Activated T-helper 17 cell treated with anti-CD3 and anti-CD28 coated beads, Interleukin-2, amount 50 U/mL, for 72 hours (primary cell): Measurements from ENCODE around the gene KIF6. TPM values are rescaled to one million over a fixed set of nuclear protein-coding genes. Genes with fewer than 3 reads are reported as not detected.
A peak's percentile ranks its signal among the peaks of the same experiment; 100 is the strongest.

Experiments
- ATAC-seq: fragments of 150-1000 bp; cut with Tn5 transposase; replicated peaks from 2 replicates; pipeline ENCODE4 v1.10.0; 2021; ENCODE audit warnings: mild to moderate bottlenecking, moderate library complexity
- H3K27ac Mint-ChIP-seq: one replicate; pipeline ENCODE4 v1.8.0; 2022; ENCODE audit warnings: mixed read lengths
- H3K27me3 Mint-ChIP-seq: one replicate; pipeline ENCODE4 v1.8.0; 2022; ENCODE audit warnings: mixed read lengths
- H3K36me3 Mint-ChIP-seq: one replicate; pipeline ENCODE4 v1.8.0; 2022; ENCODE audit warnings: low read depth, mild to moderate bottlenecking, mixed read lengths
- H3K4me1 Mint-ChIP-seq: one replicate; pipeline ENCODE4 v1.8.0; 2022; ENCODE audit warnings: mixed read lengths
- H3K4me3 Mint-ChIP-seq: one replicate; pipeline ENCODE4 v1.8.0; 2022; ENCODE audit warnings: mild to moderate bottlenecking, mixed read lengths
- H3K9me3 Mint-ChIP-seq: one replicate; pipeline ENCODE4 v1.8.0; 2022; ENCODE audit warnings: mixed read lengths
- total RNA-seq, 2 donors: library from RNA; stranded (reverse); gene quantifications; one replicate each; pipeline ENCODE4 v1.2.3, GENCODE V29; 2022

KIF6 gene
- total RNA-seq, 2 donors from 2014 or later = 0.48 TPM; not detected in 1

DNA sequence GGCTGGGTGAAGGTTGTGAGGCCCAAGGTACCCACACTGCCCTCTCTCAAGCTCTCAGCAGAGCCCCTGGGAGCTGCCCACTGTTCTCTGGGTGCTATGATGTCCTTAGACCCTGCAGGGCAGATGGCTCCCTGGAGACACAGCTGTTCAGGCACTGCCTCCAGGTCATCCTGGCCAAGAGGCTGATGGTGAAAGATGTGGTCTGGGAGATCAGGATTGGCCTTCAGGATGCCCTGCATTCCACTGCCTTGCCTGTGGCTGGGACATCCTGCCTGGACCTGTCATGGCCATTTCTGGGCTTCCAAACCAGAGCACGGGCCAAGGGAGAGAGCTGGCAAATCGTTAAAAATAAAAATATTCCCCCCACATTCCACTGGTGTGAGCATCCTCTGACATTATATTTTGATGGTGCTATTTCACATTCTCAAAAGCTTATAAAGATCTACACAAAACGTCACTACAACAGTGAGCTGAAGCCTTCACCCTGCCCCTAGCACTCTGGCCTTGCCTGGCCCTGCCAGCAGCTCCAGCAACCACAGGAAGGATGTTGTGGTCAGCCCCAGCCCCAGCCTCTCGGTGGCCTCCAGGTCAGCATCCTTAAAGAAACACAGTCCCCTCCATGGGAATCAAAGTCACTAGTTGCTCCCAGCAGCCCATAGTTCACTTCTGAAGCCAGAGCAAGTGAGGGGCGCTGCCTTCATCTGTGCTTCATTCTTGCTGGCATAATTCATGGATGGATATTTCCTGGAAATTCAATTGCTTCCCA, 389.2 kb downstream of the KIF6 start:
- Mint-ChIP-seq H3K27ac (peak overlapping the region; percentile 59), H3K4me1 (peaks cover 17% of the 10 kb centered on the region), H3K9me3 (no peaks in the 10 kb centered on the region), H3K36me3 (no peaks in the 10 kb centered on the region), H3K27me3 (peaks cover 44% of the 10 kb centered on the region), H3K4me3 (no peak overlapping the region)
- ATAC-seq = peak; percentile 63

DNA sequence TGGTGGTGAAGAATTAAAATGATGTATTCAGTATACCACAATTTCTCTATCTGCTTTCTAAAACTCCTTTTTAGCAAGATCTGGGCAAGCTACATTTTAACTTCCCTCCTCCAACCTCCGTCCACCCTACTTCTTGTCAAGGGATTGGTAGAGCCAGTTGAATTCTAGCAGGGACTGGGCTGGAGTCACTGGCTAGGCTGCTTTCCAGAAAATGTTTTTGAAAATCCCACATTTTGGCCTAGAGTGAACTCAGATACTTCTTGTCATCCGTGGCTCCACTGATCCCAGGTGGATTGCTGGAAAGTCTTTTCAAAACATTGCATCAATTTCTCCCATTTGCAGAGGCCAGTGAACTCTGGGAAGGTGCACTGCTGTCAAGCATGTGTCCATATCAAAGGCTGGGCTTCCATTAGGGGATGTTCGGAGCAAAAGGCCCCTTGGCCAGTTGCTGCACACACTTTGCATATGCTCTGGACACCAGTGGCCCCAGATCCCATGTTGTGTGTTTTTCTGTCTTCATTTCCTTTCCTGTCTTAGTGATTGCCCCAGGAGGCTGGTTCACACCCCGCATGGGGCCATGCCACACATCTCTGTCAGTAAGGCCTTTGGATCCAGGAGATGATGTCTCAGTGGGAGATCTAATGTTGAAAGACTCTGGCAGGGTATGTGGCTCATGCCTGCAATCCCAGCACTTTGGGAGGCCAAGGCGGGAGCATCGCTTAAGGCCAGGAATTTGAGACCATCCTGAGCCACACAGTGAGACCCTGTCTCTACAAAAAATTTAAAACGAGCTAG, 391.4 kb downstream of the KIF6 start:
- H3K27me3 Mint-ChIP-seq = peaks cover 39% of the 10 kb centered on the region
- no peak overlapping the region for H3K4me3 Mint-ChIP-seq
- no peak for ATAC-seq
- H3K27ac Mint-ChIP-seq = no peak overlapping the region
- H3K4me1 Mint-ChIP-seq = peaks cover 17% of the 10 kb centered on the region
- no peaks in the 10 kb centered on the region for H3K36me3 Mint-ChIP-seq
- H3K9me3 Mint-ChIP-seq = no peaks in the 10 kb centered on the region

DNA sequence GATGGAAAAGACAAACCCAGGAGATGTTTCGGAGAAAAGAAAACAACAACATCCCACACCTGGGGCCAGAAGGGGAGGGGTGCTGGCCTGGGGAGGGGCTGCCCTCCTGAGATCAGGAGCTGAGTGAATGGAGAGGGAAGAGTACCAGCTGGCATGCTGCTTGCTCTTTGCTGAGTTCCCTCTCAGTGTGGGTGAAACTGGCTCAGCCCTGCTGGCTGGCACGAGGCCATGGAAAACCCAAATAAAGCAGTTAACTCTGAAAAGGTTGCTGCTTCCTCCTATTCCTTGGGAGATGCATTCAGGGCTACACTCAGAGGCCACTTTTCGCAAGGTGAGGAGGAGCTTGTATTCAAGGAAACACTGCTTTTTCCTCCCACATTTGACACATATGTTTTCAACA, 394.7 kb downstream of the KIF6 start:
- H3K4me3 Mint-ChIP-seq = no peak overlapping the region
- ATAC-seq = no peak
- no peaks in the 10 kb centered on the region for H3K9me3 Mint-ChIP-seq
- H3K36me3 Mint-ChIP-seq = no peaks in the 10 kb centered on the region
- H3K27ac Mint-ChIP-seq = no peak overlapping the region
- H3K27me3 Mint-ChIP-seq = peaks cover 44% of the 10 kb centered on the region
- H3K4me1 Mint-ChIP-seq = peaks cover 8% of the 10 kb centered on the region

GRCh38 chr6:39330057-39330456, 395.2 kb downstream of the KIF6 start:
- no peaks in the 10 kb centered on the region for H3K9me3 Mint-ChIP-seq

DNA sequence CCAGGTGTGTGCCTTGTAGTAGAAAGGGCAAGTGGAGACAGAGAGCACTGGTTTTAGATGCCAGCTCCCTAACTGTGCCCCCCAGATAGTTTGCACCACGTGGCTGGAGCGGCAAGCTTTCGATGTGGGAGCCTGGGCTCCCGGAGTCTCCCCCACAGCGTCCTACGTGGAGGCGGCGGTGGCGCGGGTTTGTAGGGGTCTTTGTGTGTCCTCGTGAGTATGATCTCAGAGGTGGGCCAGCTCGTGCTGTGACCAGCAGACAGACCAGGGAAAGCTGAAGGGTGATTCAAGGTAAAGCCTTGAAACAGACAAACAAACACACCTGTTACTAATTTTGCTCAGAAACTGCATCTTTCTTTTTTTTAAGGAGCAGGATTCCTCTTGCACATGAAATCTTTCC, 397.1 kb downstream of the KIF6 start:
- Mint-ChIP-seq H3K4me1 (peaks cover 8% of the 10 kb centered on the region), H3K27me3 (peaks cover 48% of the 10 kb centered on the region), H3K27ac (no peak overlapping the region), H3K4me3 (no peak overlapping the region), H3K9me3 (no peaks in the 10 kb centered on the region), H3K36me3 (no peaks in the 10 kb centered on the region)
- no peak for ATAC-seq

More at GRCh38 chr6:39330057-39330456, 395.2 kb downstream of the KIF6 start:
- H3K4me3 Mint-ChIP-seq = no peak overlapping the region
- H3K36me3 Mint-ChIP-seq = no peaks in the 10 kb centered on the region
- no peak for ATAC-seq
- H3K4me1 Mint-ChIP-seq = peaks cover 8% of the 10 kb centered on the region
- no peak overlapping the region for H3K27ac Mint-ChIP-seq
- peaks cover 48% of the 10 kb centered on the region for H3K27me3 Mint-ChIP-seq

- no peak overlapping the region for H3K4me3 Mint-ChIP-seq
- H3K27ac Mint-ChIP-seq = no peak overlapping the region
- peaks cover 8% of the 10 kb centered on the region for H3K4me1 Mint-ChIP-seq
- no peak for ATAC-seq
- peaks cover 44% of the 10 kb centered on the region for H3K27me3 Mint-ChIP-seq
- no peaks in the 10 kb centered on the region for H3K36me3 Mint-ChIP-seq
- H3K9me3 Mint-ChIP-seq = no peaks in the 10 kb centered on the region
Measured at GRCh38 chr6:39327507-39327906, 397.7 kb downstream of the KIF6 start.

DNA sequence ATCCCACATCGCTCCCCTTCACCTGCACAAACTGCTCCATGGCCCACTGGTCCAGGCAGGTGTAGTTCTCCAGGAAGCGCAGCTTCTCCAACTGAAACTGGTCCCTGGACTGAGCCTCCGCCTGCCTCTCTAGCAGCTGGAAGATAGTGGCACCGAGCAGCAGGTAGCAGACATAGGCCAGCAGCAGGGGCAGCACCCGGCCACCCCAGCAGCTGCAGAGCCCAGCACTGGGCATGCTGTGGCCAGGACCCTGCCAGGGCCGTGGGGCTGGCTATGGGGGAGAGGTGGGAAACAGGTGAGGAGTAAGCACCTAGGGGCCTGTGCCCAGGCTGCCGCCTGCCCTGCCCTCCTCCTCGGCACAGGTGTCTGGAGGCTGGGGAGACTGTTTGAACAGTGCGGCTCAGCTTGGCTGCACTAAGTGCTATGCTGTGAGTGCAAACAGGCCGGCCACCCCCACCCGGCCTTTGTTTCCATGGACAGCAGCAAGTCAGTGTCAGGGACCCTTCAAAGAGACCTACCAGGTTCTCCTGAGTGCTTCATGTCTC, 402.8 kb downstream of the KIF6 start, which contains the start of gene KCNK16:
Gene KCNK16 (minus strand): TSS at position 397 of the 545 bp plus-strand sequence. CDS start 162 bp downstream, at position 235.
- ATAC-seq = no peak
- Mint-ChIP-seq H3K9me3 (no peaks in the 10 kb centered on the region), H3K36me3 (no peaks in the 10 kb centered on the region), H3K4me1 (peaks cover 6% of the 10 kb centered on the region), H3K27me3 (peaks cover 30% of the 10 kb centered on the region), H3K4me3 (no peak within 1 kb of the TSS), H3K27ac (no peak within 1 kb of the TSS)

GRCh38 chr6:39321761-39322160, 403.4 kb downstream of the KIF6 start:
- no peak for ATAC-seq
- Mint-ChIP-seq H3K4me3 (no peak overlapping the region), H3K27ac (no peak overlapping the region), H3K9me3 (no peaks in the 10 kb centered on the region), H3K27me3 (peaks cover 26% of the 10 kb centered on the region), H3K4me1 (no peaks in the 10 kb centered on the region), H3K36me3 (no peaks in the 10 kb centered on the region)

DNA sequence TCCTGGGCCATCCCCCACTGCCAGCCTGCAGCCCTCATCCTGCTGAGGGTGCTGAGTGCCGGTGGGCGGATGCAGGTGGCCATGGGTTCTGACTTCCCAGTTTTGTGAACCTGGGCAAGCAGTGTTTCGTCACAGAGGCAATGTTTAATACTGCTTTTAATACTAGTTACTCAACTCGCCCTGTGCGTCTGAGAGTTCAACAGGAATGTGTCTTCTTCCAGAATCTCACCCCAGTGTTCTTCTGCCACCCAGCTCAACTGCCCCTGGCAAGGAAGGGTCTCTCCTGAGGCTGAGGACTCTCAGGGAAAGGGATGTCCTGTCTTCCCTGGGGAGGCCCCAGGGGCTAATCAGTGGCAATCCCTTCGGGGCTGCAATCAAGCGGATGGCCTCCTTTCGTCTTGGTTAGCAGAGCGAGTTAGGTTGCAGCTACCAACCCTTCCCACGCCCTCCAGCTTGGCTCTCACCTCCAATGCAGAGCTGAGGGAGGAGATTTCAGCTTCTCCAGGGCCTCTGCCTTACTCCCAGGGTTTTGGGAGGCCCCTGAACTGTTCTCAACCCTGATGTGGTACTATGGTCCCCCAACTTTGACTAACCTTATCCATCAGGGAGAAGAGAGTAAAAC, 404.7 kb downstream of the KIF6 start:
- ATAC-seq = no peak

GRCh38 chr6:39319621-39320362, 405.4 kb downstream of the KIF6 start:
- Mint-ChIP-seq H3K27ac (no peak overlapping the region), H3K36me3 (no peaks in the 10 kb centered on the region), H3K27me3 (peaks cover 24% of the 10 kb centered on the region), H3K4me3 (no peak overlapping the region), H3K9me3 (no peaks in the 10 kb centered on the region), H3K4me1 (no peaks in the 10 kb centered on the region)
- ATAC-seq = no peak

More for the DNA sequence above, 404.7 kb downstream of the KIF6 start:
- H3K36me3 Mint-ChIP-seq = no peaks in the 10 kb centered on the region
- H3K4me1 Mint-ChIP-seq = no peaks in the 10 kb centered on the region
- no peaks in the 10 kb centered on the region for H3K9me3 Mint-ChIP-seq
- H3K27ac Mint-ChIP-seq = no peak overlapping the region
- H3K4me3 Mint-ChIP-seq = no peak overlapping the region
- peaks cover 23% of the 10 kb centered on the region for H3K27me3 Mint-ChIP-seq

- H3K27ac Mint-ChIP-seq = no peak overlapping the region
- no peaks in the 10 kb centered on the region for H3K4me1 Mint-ChIP-seq
- H3K4me3 Mint-ChIP-seq = no peak overlapping the region
- ATAC-seq = no peak
- no peaks in the 10 kb centered on the region for H3K9me3 Mint-ChIP-seq
- H3K36me3 Mint-ChIP-seq = no peaks in the 10 kb centered on the region
- peaks cover 24% of the 10 kb centered on the region for H3K27me3 Mint-ChIP-seq
Measured at GRCh38 chr6:39317256-39317655, 408.0 kb downstream of the KIF6 start.

GRCh38 chr6:39314273-39314795, 410.9 kb downstream of the KIF6 start, which contains the start of gene KCNK17:
Gene KCNK17, minus strand, starts transcription at chr6:39314419. Its CDS starts 99 bp downstream, at chr6:39314320.
- H3K27ac Mint-ChIP-seq = no peak within 1 kb of the TSS
- H3K36me3 Mint-ChIP-seq = no peaks in the 10 kb centered on the region
- H3K4me3 Mint-ChIP-seq = no peak within 1 kb of the TSS
- ATAC-seq = no peak
- H3K27me3 Mint-ChIP-seq = peaks cover 38% of the 10 kb centered on the region
- H3K4me1 Mint-ChIP-seq = peaks cover 4% of the 10 kb centered on the region
- no peaks in the 10 kb centered on the region for H3K9me3 Mint-ChIP-seq

DNA sequence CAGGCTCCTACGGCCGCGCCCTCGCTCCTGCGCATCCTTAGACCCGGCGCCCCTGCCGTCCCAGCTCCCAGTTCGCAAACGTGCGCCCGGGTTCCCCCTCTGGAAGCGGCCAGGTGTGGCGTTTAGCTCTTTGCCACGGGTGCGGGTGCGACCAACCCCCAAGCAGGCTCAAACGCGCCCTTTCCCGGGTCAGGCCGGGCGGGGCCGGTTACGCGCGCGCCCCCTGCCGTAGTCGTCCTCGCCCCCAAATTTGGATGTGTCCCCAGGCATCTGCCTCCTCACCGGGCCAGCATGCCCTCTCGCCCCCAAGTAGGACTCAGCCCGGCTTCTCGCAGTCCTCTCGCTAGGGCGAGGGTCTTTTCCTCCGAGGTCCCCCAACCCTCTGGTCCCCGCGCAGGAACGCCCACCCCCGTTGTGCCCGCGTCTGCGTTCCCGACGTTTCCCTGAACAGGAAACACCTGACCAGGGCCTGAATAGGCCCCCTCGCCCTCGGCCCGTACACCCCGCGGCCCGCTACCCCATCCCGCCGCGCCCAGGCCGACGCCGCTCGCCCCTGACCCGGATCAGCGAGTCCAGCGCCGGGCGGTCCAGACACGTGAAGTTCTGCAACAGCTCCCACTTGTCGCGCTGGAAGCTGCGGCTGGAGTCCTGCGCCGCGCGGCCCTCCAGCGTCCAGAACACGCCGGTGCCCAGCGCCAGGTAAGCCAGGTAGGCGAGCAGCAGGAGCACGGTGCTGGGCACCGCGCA, 411.5 kb downstream of the KIF6 start:
- no peak for ATAC-seq

More for the DNA sequence above, 411.5 kb downstream of the KIF6 start:
- H3K36me3 Mint-ChIP-seq = no peaks in the 10 kb centered on the region
- H3K27ac Mint-ChIP-seq = no peak overlapping the region
- peaks cover 34% of the 10 kb centered on the region for H3K27me3 Mint-ChIP-seq
- H3K9me3 Mint-ChIP-seq = no peaks in the 10 kb centered on the region
- H3K4me1 Mint-ChIP-seq = peaks cover 4% of the 10 kb centered on the region
- H3K4me3 Mint-ChIP-seq = no peak overlapping the region
